H1 (cell line): Measurements from ENCODE around the gene CCPG1. TPM values are rescaled to one million over a fixed set of nuclear protein-coding genes. Genes with fewer than 3 reads are reported as not detected.
A peak's percentile ranks its signal among the peaks of the same experiment; 100 is the strongest.

Experiments
- CBX5 ChIP-seq: fragments of 300-800, 300-1000 bp; sonication (generic); IDR thresholded peaks from 2 replicates; pipeline ENCODE4 v1.7.1; 2016; ENCODE audit warnings: antibody characterized with exemption, low read length, low read depth
- CEBPB ChIP-seq: IDR thresholded peaks from 2 replicates; pipeline ENCODE4 v1.6.1; 2012; ENCODE audit warnings: low read depth, low read length
- EGR1 ChIP-seq: IDR thresholded peaks from 2 replicates; pipeline ENCODE4 v1.6.1; 2011; ENCODE audit warnings: low read depth, low read length, borderline replicate concordance
- GTF2F1 ChIP-seq: IDR thresholded peaks from 2 replicates; pipeline ENCODE4 v1.6.1; 2012; ENCODE audit warnings: low read depth, low read length, improper control_type of control experiment, borderline replicate concordance
- JUND ChIP-seq: IDR thresholded peaks from 2 replicates; pipeline ENCODE4 v1.6.1; 2011; ENCODE audit warnings: mild to moderate bottlenecking, improper control_type of control experiment, low read length
- KDM4A ChIP-seq: IDR thresholded peaks from one replicate; pipeline ENCODE4 v1.7.1; 2012; ENCODE audit warnings: low read depth, mild to moderate bottlenecking, moderate library complexity, low read length, inconsistent platforms; ENCODE audit not compliant: severe bottlenecking
- KDM5A ChIP-seq: fragments of 200-600 bp; IDR thresholded peaks from 2 replicates; pipeline ENCODE4 v1.7.1; 2012; ENCODE audit warnings: mild to moderate bottlenecking, low read length, inconsistent platforms, mixed read lengths
- RAD21 ChIP-seq, 2 experiments: IDR thresholded peaks in 1 of 2; conservative IDR thresholded peaks in 1 of 2; 2 replicates each; pipeline ENCODE4 v1.6.1; 2011; ENCODE audit warnings: low read depth in 2 of 2, low read length in 2 of 2, improper control_type of control experiment in 1 of 2, inconsistent platforms in 1 of 2, mild to moderate bottlenecking in 1 of 2, moderate library complexity in 1 of 2
- SIN3A ChIP-seq, 2 experiments: IDR thresholded peaks in 1 of 2; conservative IDR thresholded peaks in 1 of 2; 2 replicates each; pipeline ENCODE4 v1.6.1; 2011 to 2012; ENCODE audit warnings: low read length in 2 of 2, improper control_type of control experiment in 1 of 2, low read depth in 1 of 2, mild to moderate bottlenecking in 1 of 2
- SIRT6 ChIP-seq: IDR thresholded peaks from one replicate; pipeline ENCODE4 v1.7.1; 2012; ENCODE audit warnings: low read length, inconsistent platforms
- SIX5 ChIP-seq: IDR thresholded peaks from 2 replicates; pipeline ENCODE4 v1.6.1; 2011; ENCODE audit warnings: mild to moderate bottlenecking, low read depth, low read length
- SP1 ChIP-seq: IDR thresholded peaks from 2 replicates; pipeline ENCODE4 v1.6.1; 2011; ENCODE audit warnings: low read depth, low read length
- SP2 ChIP-seq: IDR thresholded peaks from 2 replicates; pipeline ENCODE4 v1.6.1; 2012; ENCODE audit warnings: mild to moderate bottlenecking, low read length, inconsistent platforms
- SUZ12 ChIP-seq: fragments of 200-600 bp; sonication (generic); IDR thresholded peaks from 2 replicates; pipeline ENCODE4 v1.6.1; 2012; ENCODE audit warnings: mild to moderate bottlenecking, inconsistent platforms, low read length, moderate library complexity, mixed read lengths
- TAF7 ChIP-seq: optimal IDR thresholded peaks from 2 replicates; pipeline ENCODE3; 2011; ENCODE audit warnings: low read depth, mild to moderate bottlenecking, inconsistent platforms, low read length, moderate library complexity, borderline replicate concordance
- YY1 ChIP-seq: IDR thresholded peaks from 2 replicates; pipeline ENCODE4 v1.6.1; 2011; ENCODE audit warnings: low read depth, mild to moderate bottlenecking, low read length
- polyA plus RNA-seq, 7 experiments: library from polyadenylated mRNA; depleted of rRNA in 3 of 7; stranded (reverse) in 5 of 7; unstranded in 2 of 7; fragments of >200 nt in 5 of 7; fragments of 200-250 nt in 2 of 7; gene quantifications; 1 replicate in 5 of 7; 2 replicates in 1 of 7; 4 replicates in 1 of 7; pipeline versions ENCODE4 v1.2.1 to v1.2.3, GENCODE V29; 2011 to 2013; ENCODE audit warnings: missing spikeins in 2 of 7, mixed read lengths in 2 of 7
- total RNA-seq: library from RNA; stranded (reverse); fragmentation: NEBNext Ultra II Directional; extraction: Animal tissue kit (Norgen Biotek cat#: 25700); gene quantifications from 2 replicates; pipeline ENCODE4 v1.2.1, GENCODE V29; 2021
- TF ChIP-seq, protein P1 (sequence below): IDR thresholded peaks from 2 replicates; pipeline ENCODE4 v1.6.1; 2012; ENCODE audit warnings: inconsistent platforms
- TF ChIP-seq, protein P2 (sequence below): IDR thresholded peaks from 2 replicates; pipeline ENCODE4 v1.6.1; 2012; ENCODE audit warnings: low read length, inconsistent platforms
- TF ChIP-seq, protein P3 (sequence below): IDR thresholded peaks from 2 replicates; pipeline ENCODE4 v1.6.1; 2011; ENCODE audit warnings: low read length, improper control_type of control experiment

The CCPG1 gene
- total and polyA plus RNA-seq, 2 of the 8 experiments (the other 6 are each of a cell fraction or from before 2014, with no cell fraction given) = 2.3 to 13.2 TPM

- TF ChIP-seq SIRT6 (no peak), TAF7 (peak; percentile 74), YY1 (0 out of 2 replicates have a peak, but pooled peaks have one; percentile 46), RAD21 (IDR thresholded peaks at IDR 0.05 in 1 of 2, conservative IDR thresholded peaks at IDR 0.05 in 1 of 2; ENCODE audit: low read depth in 2 of 2, low read length in 2 of 2) (peak; percentile 12 to 24; a peak in 3 of 4 replicates), SP2 (no peak), SUZ12 (no peak), SIN3A (conservative IDR thresholded peaks at IDR 0.05 in 1 of 2, IDR thresholded peaks at IDR 0.05 in 1 of 2; ENCODE audit: low read depth in 1 of 2, low read length in 2 of 2) (peak; percentile 78 to 92; a peak in 1 of 4 replicates), CEBPB (no peak), JUND (no peak; the same call in 1 of the 2 replicates), KDM4A (peak; percentile 73), SP1 (peak; percentile 34; the same call in 1 of the 2 replicates), SIX5 (peak; percentile 58; the same call in 1 of the 2 replicates), EGR1 (no peak), KDM5A (no peak), CBX5 (no peak), GTF2F1 (no peak)
- TF ChIP-seq, protein P1, sequence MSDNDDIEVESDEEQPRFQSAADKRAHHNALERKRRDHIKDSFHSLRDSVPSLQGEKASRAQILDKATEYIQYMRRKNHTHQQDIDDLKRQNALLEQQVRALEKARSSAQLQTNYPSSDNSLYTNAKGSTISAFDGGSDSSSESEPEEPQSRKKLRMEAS = peak; percentile 44; the same call in 1 of the 2 replicates
- TF ChIP-seq, protein P2, sequence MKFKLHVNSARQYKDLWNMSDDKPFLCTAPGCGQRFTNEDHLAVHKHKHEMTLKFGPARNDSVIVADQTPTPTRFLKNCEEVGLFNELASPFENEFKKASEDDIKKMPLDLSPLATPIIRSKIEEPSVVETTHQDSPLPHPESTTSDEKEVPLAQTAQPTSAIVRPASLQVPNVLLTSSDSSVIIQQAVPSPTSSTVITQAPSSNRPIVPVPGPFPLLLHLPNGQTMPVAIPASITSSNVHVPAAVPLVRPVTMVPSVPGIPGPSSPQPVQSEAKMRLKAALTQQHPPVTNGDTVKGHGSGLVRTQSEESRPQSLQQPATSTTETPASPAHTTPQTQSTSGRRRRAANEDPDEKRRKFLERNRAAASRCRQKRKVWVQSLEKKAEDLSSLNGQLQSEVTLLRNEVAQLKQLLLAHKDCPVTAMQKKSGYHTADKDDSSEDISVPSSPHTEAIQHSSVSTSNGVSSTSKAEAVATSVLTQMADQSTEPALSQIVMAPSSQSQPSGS = no peak
- TF ChIP-seq, protein P3, sequence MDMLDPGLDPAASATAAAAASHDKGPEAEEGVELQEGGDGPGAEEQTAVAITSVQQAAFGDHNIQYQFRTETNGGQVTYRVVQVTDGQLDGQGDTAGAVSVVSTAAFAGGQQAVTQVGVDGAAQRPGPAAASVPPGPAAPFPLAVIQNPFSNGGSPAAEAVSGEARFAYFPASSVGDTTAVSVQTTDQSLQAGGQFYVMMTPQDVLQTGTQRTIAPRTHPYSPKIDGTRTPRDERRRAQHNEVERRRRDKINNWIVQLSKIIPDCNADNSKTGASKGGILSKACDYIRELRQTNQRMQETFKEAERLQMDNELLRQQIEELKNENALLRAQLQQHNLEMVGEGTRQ = no peak
These were observed at the start of gene CCPG1, which contains the start of gene PIERCE2 (continued) for GRCh38 chr15:55408012-55408928.
